Pons (tissue), 1 donor: ENCODE results near the gene PREX1.
"Not testable (repeated sequence)": the region's sequence is repeated elsewhere in the genome, so short reads cannot be mapped to it uniquely, and the experiment has no call there.

Source experiments
- DNase-seq: peaks from one replicate; pipeline ENCODE4 v3.0.0-alpha.2; 2016; ENCODE audit warnings: low spot score

PREX1 gene

DNA sequence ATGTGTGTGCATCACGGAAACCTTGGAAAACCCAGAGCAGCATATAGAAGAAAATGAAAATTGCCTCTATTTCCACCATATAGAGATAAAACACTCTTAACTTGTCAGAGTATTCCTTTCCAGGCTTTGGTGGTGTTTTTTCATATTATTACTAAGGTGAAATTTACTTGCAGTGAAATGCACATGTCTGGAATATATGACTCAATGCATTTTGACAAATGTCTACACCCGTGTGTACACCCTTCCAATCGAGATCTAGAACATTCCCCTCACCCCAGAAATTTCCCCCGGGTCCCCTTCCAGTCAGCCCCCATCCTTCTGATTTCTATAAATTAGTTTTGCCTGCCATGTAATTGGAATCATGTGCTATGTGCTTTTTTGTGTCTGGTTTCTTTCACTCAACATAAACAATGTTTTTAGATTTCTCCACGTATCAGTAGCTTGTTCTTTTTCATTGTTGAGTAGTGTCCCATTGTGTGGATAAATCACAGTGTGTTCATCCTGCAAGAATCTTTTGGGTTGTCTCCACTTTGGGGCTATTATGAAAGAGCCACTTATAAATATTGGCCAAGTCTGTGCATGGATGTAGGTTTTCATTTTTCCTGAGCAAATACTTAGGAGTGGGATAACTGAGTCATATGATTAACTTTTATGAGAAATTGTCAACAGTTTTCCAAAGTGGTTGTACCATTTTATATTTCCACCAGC lies 19.9 kb upstream of the PREX1 start:
- no peak for DNase-seq

DNA sequence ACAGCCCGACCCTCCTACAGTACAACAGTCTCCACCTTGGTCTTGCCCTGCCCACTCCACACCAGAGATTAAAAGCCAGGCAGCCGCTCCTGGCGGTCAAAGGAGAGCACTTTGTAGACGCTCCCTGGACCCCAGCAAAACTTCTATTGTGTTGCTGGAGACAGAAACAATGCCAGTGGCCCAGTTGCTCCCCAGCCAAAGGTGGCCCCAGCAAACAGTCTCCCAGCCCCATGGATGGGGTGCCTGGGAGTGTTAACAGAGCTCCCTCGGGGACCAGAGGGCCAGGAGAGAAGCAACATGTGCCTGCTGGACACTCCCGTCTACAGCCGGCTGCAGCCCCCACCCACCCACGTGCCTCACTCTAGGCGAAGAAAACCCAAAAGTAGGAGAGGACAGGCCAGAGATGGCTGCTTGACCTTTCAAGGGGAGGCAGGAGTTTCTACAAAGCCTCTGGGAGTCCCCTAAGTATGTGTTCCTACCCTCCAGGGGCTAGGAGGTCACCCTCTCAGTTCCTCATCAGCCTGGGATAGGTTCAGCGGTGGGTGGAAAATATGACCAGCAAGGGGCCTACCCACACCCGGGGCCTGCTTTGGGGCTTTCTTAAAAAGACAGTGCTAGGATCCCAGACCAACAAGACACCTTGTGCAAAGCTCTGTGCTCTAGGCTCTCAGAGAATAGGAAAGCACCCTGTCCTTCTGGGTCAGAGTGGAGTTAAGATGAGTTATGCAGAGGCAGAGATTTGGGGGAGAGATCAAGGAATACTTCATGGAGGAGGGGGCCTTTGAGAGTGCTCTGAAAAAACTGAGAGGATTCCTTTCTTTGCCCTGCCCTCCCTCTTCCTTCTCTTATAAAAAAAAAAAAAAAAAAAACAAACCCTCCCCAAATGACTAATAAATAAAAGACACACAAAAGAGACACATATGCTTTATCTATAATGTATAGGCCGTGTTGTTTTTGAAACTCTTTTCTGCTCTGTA lies 19.0 kb upstream of the PREX1 start:
- peak; percentile 33 for DNase-seq

DNA sequence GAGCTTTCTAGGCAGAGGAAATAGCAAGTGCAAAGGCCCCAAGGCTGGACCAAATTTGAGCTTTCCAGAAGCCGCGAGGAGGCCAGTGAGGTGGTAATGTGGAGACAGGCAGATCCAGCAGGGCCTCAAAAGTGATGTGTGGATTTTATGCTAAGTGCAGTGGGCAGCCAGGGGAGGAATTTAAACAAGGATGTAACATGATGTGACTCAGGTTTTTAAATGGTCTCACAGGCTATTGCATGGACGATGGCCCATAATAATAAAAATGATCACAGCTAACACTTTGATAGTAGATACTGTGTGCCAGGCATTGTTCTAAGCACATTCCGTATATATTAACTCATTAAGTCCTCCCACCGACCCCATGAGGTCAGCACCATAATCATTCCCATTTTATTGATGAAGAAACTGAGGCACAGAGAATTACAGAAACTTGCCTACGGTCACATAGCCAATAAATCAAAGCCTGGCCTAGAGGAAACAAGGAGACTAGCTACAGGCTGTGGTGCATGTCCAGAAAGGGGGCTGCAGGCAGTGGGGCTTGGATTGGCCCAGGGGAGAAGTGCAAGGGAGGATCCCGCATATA lies 18.0 kb upstream of the PREX1 start:
- DNase-seq = no peak

DNA sequence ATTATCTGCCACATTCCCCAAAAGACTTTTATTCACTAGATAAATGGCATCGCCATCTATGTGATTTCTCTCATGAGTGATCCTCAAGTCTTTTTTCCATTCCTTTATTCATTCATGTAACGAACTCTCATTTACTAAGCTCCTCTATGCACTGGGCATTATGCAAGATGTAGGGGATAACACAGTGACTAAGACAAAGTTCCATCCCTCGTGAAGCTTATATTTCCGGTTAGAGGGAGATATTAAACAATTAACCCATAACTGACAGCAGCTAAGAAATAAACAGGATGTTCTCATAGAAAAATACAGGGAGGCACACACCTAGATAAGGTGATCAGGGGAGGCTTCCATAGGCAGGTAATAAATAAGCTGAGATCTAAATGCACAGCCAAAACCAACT lies 17.2 kb upstream of the PREX1 start:
- DNase-seq = no peak

DNA sequence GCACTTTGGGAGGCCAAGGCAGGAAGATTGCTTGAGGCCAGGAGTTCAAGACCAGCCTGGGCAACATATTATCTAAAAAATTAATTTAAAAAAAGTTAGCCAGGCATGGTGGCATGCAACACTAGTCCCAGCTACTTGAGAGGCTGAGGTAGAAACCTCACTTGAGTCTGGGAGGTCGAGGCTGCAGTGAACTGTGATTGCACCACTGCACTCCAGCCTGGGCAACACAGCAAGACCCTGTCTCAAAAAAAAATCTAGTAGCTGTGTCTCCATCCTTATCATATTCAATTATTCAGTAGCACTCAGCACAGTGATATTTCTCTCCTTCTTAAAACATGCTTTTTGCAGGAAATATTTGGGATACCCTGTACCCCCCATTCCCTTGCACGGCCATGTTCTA lies 16.1 kb upstream of the PREX1 start:
- not testable (repeated sequence) for DNase-seq

DNA sequence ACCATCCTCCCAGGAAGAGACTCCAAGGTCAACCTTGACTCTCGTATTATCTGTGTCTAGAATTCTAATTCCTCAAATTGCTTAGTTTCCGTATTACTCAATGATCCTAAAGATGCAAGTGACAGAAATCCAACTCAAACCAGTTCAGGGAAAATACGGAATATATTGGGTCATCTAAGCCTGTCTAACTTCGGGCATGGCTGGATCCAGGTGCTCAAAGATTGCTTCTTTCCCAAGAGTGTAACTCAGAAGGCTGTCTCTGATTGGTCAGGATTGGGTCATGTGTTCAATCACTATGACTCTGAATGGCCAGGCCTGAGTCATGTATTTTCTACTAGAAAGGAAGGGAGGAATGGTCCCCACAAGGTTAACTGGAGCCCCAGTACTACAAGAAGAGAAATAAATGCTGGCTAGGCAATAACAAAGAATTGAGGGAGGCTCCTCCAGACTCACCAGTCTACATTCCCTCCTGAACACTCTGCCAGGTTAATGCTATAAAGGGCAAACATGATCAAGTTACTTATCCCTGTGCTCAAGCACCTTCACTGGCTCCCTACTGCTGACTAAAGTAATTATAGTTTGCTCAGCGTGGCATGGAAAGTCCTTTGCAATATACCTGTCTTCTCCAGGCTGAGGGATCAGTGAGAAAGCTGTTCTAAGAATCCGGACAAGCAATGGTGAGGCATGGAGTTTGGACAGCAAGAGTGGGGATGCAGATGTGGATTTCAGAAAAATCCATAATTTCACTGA lies 15.4 kb upstream of the PREX1 start:
- DNase-seq = no peak

DNA sequence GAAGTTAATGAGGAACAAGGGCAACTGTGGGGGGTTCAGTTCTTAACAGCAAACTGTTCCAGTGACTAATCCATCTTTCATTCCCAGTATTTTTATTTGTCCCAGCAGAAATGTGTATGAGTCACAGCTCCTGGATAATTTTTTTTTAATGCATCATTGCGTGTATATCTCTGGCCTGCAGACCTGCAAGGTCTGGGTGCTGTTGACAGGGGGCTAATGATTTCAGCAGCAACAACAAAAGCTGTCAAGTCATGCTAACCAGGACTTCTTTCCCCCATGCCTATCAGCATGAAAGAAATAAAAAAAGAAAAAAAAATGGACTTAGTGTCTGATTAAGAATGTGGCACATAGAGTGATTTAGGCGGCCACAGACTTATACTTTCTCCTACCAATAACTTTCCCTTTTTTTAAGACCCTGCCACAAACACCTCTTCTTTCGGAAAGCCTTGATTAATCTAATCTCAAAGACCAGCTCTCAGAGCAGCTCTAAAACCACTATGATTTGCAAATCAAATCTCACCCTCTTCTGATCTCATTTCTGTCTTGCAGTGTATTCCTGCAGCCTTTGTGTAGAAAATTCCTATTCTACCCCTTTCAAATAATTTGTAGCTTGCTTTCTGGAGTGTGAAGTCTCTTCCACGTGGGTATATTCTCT lies 14.2 kb upstream of the PREX1 start:
- DNase-seq = no peak

DNA sequence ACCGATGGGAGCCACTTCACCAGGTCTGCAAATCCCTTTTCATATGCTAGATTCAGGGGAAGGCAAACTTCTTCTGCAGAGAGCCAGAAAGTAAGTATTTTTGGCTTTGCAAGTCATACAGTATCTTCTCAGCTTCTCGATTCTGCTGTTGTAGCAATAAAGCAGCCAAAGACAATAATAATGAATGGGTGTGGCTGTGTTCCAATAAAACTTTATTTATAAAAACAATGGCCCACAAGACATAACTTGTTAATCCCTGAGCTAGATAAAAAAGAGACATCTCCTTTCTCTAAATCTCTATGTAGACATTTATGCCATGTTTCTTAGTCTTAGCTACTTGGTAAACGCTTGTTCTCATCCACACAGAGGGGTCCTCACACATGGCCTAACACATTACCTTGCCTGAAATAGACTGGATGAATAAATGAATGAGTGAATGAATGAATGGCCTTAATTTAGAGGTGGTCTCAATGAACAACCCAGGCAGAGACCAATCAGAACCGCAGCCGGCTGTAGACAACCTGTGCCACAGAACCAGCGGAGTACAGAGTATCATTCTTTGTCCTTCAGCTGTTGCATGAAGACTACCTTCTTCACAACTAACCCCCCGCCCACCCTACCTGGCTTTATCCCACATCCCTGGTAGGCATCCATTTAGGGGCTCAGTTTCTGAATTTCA lies 13.5 kb upstream of the PREX1 start:
- no peak for DNase-seq

DNA sequence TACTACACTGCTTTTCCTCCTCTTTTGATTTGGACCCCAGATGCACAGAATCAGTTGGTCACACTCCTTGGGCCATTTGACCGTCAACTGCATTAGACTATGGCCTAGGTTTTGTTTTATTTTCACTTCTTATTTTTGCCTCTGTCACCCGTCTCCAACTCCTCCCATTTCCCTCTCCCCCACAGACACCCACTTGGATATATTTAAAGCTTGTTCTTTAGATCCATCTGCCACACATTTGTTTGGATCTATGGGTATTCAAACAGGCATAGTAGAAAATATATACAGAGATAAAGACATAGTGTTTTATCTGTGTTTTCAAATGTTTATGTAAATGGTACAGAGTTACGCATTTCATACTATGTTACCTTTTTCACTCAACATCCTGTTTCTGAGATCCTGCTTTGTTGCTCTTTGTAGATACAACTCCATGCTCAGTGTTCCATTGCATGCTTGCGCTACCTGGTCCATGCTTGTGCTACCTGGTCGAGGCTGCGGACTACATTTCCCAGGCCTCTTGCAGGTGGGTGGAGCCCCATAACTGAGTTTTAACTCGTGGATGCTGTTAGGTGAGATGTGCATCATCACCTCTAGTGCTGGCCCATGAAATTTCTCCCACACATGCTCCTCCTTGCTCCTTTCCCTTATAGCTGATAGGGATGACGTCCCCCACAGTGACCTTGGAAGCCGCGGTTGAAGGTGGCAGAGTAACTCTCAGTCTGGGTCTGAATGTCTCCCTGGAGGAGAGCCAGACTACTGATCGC lies 11.5 kb upstream of the PREX1 start:
- no peak for DNase-seq

DNA sequence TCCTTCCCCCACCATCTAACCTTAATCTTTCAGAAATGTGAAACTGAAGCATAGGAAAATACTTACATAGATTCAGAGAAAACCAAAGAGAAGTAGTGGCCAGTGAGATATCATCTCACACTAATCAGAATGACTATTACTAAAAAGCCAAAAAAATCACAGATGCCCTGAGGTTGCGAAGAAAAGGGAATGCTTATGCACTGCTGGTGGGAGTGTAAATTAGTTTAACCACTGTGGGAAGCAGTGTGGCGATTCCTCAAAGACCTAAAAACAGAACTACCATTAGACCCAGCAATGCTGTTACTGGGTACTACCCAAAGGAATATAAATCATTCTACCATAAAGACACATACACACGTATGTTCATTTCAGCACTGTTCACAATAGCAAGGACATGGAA lies 9.2 kb upstream of the PREX1 start:
- DNase-seq = no peak

DNA sequence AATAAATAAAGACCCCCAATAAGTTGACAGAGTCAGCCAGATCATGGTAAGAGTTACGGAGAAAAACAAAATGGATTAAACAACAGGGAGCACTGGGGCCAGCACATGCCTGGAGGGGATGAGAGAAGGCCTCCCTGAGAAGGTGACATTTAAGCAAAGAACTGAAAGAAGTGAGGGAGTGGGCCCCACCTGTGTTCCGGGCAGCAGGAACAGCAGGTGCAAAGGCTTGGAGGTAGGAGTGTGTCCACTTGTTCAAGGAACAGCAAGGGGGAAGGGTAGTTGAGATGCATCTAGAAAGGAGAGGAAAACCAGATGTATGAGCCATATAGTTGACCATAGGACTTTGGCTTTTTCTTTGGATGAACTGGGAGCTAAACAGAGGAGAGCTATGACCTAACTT lies 7.6 kb upstream of the PREX1 start:
- no peak for DNase-seq

DNA sequence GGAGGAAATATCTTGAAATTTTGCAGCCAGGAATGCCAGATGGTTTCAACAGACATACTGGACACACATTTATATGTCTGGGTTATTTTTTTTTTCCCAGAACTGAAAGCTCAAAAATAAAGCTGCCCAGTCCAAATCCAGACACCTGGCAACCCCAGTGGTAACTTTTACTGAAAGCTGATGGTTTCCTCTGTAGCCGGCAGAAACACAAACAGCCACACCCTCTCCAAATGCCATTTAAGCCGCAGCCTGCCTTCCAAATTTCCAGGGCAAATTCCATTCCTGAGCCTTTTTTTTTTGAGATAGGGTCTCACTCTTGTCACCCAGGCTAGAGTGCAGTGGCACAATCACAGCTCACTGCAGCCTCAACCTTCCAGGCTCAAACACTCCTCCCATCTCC lies 6.5 kb upstream of the PREX1 start:
- DNase-seq = no peak

DNA sequence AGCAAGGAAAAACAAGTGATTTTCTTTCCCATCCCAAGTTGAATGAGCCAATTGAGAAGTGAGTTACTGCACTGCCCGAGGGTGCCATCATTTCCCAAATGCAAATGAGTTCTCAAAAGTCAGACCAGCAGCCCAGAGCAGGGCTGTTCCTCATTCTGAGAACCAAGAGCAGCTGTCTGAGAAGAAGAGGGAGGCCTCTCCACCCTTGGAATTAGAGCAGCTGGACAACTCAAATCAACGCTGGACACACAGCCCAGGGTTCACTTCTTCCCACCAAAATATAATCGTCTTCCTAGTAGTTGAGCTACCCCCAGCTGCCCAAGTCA lies 4.6 kb upstream of the PREX1 start:
- DNase-seq = peak; percentile 62

DNA sequence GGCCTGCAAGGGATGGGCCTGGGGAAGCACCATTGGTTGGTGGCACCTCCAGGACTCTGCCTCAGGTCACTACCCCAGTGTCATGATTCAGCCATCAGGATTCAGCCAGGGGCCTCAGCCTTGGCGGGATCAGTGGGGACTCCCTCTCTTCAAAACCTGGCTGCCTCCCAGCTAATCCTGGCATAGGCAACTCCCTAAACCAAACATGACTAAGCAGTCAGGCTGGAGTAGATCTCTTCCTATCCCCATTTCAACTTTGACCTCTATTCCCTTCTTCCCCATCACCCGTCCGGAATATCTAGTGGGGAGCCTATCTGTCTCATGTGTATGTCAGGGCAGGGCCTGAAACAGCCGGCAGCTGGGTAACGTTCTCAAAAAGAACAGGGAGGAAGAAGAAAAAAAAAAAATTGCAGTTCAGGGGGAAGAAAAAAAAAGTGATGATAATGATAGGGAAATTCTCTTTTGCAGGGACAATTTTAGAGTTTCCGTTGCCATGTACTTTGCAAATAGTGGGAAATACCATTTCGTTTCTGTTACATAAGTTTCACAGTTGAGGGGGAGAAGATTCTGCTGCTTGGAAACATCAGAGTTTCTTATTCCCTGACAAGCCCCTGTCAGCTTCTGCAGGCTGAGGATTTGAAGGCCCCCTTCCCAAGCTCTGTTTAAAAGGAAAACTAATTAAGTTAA lies 4.1 kb upstream of the PREX1 start:
- DNase-seq = peak; percentile 60

DNA sequence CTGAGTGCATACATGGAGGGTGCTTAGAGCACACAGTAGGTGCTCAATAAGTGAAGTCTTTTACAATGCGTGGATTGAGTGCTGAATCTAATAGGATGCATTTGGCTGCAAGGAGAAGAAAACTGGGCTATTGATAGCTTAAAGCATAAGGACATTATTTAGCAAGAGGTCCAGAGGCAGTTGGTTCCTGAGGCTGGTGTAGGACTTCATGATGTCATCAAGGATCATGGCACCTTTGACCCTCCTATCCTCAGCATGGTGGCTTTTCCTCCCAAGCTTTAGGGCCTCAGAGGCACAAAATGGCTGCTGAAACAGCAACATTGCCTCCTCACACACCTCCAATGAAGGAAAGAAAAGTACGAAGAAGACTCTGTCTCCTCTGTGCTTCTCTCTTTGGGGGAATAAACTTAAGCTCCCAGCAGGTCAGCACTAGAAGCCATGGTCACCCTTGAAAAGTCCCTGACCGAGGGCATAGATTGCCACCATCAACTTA lies 3.1 kb upstream of the PREX1 start:
- no peak for DNase-seq

DNA sequence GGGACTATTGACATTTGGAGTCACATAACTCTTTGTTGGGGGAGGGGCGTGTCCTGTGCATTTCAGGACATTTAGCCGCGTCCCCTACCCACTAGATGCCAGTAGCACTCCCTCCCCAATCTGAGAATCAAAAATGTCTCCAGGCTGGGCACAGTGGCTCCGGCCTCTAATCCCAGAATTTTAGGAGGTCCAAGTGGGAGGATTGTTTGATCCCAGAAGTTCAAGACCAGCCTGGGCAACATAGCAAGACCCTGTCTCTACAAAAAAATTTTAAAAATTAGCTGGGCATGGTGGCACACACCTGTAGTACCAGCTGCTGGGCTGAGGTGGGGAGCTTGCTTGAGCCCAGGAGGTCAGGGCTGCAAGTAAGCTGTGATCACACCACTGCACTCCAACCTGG lies 2.1 kb upstream of the PREX1 start:
- no peak for DNase-seq

DNA sequence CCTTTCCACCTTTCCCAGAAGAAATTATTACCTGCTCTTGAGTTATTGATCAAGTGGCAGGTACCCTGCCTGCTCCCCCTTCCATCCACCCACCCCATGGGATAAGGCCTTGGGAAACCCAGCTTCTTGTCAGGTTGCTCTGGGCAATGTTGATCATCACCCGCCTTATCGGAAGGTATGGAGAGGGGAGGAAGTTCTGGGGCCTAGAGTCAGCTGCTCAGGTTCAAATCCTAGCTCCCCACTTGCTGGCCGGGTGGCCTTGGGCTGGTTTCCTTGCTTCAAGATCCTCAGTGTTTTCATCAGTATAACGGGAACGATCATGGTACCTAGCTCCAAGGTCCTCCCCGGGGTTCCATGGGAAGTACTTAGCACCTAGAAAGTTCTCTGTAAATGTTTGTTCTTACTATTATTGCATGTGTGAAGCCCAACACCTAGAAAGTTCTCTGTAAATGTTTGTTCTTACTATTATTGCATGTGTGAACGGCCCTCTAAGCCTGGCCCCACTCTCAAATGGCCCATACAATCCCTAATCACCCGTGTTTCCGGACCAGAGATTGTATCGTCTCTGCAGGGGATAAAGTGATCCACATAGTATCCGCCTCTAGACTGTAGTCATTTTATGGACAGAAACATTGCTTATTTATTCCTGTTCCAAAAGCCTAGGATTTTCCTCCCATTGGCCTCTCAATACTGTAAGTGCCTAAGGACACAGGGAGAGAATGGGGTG lies 1.1 kb upstream of the PREX1 start:
- no peak for DNase-seq

DNA sequence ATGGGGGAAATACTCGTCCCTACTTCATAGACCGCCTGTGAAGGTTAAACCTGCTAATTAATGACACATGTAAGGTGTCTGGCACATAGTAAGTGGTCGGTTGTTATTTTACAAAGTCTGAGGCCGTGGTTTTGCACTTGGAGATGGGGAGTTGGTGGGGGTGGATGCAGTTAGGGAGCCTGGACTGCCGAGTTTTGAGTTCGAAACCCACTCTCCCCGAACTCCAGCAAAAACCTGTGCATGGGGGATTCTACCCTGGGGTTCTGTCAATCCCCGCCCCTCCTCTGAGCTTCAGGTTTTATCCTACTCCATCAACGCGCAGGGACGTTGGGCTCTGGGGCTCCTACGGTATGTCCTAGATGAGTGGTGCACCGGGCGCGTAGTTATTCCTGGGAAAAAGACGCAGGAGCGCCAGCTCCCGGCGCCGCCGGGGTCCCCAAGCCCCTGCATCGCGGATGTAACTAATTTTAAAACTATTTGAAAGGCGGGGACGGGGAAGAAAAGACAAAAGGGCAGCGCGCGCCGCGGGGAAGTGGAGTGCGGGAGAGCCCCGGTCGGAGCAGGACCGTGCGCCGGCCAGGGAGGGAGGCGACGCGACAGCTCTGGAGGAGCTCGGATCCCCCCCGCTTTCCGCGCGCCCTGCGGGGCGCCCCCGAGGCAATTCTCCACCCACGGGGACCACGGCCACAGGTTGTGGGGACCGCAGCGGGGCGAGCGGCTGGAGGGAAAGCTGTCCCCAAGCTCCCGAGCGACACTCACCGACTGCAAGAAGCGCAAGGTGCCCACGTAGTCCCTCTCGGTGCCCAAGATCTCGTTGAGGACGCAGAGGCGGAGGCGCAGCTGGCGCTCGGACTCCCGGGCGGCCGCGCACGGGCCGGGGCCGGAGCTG lies 672 bp downstream of the PREX1 start:
- no peak for DNase-seq
